IMR-90 (cell line): ENCODE measurements around the gene SDC1. TPM values are rescaled to one million over a fixed set of nuclear protein-coding genes. Genes with fewer than 3 reads are reported as not detected.

Experiments
- ATAC-seq: fragments of 200-7000 bp; cut with Tn5 transposase; 2 replicates; pipeline ENCODE4 v1.9.1; 2020; ENCODE audit warnings: low read depth, mild to moderate bottlenecking, moderate library complexity
- BruUV-seq: library from RNA; stranded (reverse); fragments of 400-500 nt; replicated peaks from 2 replicates; lab custom pipeline; 2021; lab: Mats Ljungman, UMichigan
- CTCF ChIA-PET: fragments of 300-600 bp; formaldehyde crosslinking; extraction: SDS; loops from one replicate; lab custom pipeline; 2021; ENCODE audit warnings: antibody characterized with exemption; lab: Yijun Ruan, JAX
- POLR2A ChIA-PET: fragments of 300-600 bp; sonication (Branson Sonifier 250); formaldehyde crosslinking; loops from one replicate; lab custom pipeline; 2022; ENCODE audit warnings: antibody characterized with exemption; ENCODE audit not compliant: unreplicated experiment; lab: Charles Lee
- DNase-seq: peaks from one replicate; pipeline ENCODE4 v3.0.0; 2013
- H2AFZ ChIP-seq: replicated peaks from 2 replicates; pipeline ENCODE3; 2013; ENCODE audit warnings: low read length, mild to moderate bottlenecking; ENCODE audit not compliant: poor library complexity
- H2AK5ac ChIP-seq: 2 replicates; pipeline ENCODE4 v1.6.1; 2013; ENCODE audit warnings: low read depth, low read length, inconsistent platforms
- H2AK9ac ChIP-seq: replicated peaks from 2 replicates; pipeline ENCODE3; 2013; ENCODE audit warnings: mild to moderate bottlenecking, low read depth, low read length, moderate library complexity; ENCODE audit not compliant: poor library complexity
- H2BK120ac ChIP-seq: 2 replicates; pipeline ENCODE4 v1.6.1; 2013; ENCODE audit warnings: low read depth, low read length, inconsistent platforms
- H2BK15ac ChIP-seq: 3 replicates; pipeline ENCODE4 v1.6.1; 2013; ENCODE audit warnings: low read depth, low read length, inconsistent platforms
- H2BK20ac ChIP-seq: 2 replicates; pipeline ENCODE4 v1.6.1; 2013; ENCODE audit warnings: low read depth, mild to moderate bottlenecking, inconsistent platforms, low read length, moderate library complexity
- H2BK5ac ChIP-seq: 2 replicates; pipeline ENCODE4 v1.6.1; 2013; ENCODE audit warnings: mild to moderate bottlenecking, low read depth, low read length, inconsistent platforms; ENCODE audit not compliant: poor library complexity, severe bottlenecking
- H3K14ac ChIP-seq: replicated peaks from 2 replicates; pipeline ENCODE4 v1.6.1; 2013; ENCODE audit warnings: low read depth, low read length, inconsistent platforms
- H3K18ac ChIP-seq: 2 replicates; pipeline ENCODE4 v1.6.1; 2013; ENCODE audit warnings: low read depth, low read length, control low read depth
- H3K23ac ChIP-seq: 2 replicates; pipeline ENCODE4 v1.6.1; 2013; ENCODE audit warnings: low read depth, low read length, inconsistent platforms
- H3K27ac ChIP-seq: 2 replicates; pipeline ENCODE4 v1.5.1; 2013; ENCODE audit warnings: mild to moderate bottlenecking, control low read depth, low read length; ENCODE audit not compliant: insufficient read depth
- H3K27me3 ChIP-seq: 2 replicates; pipeline ENCODE4 v1.6.1; 2013; ENCODE audit warnings: low read length; ENCODE audit not compliant: control insufficient read depth, insufficient read depth
- H3K36me3 ChIP-seq: 2 replicates; pipeline ENCODE4 v1.6.1; 2013; ENCODE audit warnings: low read length, mixed read lengths; ENCODE audit not compliant: control insufficient read depth, insufficient read depth
- H3K4ac ChIP-seq: 2 replicates; pipeline ENCODE4 v1.6.1; 2013; ENCODE audit warnings: low read depth, low read length, inconsistent platforms
- H3K4me1 ChIP-seq: 2 replicates; pipeline ENCODE4 v1.6.1; 2013; ENCODE audit warnings: low read length, mixed read lengths; ENCODE audit not compliant: control insufficient read depth, insufficient read depth
- H3K4me2 ChIP-seq: 2 replicates; pipeline ENCODE4 v1.6.1; 2013; ENCODE audit warnings: low read depth, mild to moderate bottlenecking, control low read depth, low read length, moderate library complexity
- H3K4me3 ChIP-seq: 2 replicates; pipeline ENCODE4 v1.5.1; 2013; ENCODE audit warnings: low read depth, mild to moderate bottlenecking, control low read depth, low read length, moderate library complexity; ENCODE audit not compliant: insufficient read depth
- H3K56ac ChIP-seq: 2 replicates; pipeline ENCODE4 v1.6.1; 2013; ENCODE audit warnings: low read length, inconsistent platforms; ENCODE audit not compliant: insufficient read depth; ENCODE audit errors: extremely low read depth
- H3K79me1 ChIP-seq, 2 experiments: 2 replicates each; pipeline ENCODE4 v1.6.1; 2013; ENCODE audit warnings: low read length in 2 of 2, inconsistent platforms in 1 of 2, low read depth in 1 of 2
- H3K9ac ChIP-seq: 2 replicates; pipeline ENCODE4 v1.6.1; 2013; ENCODE audit warnings: low read depth, low read length, control low read depth
- H3K9me1 ChIP-seq: 2 replicates; pipeline ENCODE4 v1.6.1; 2013; ENCODE audit warnings: low read length, inconsistent platforms; ENCODE audit not compliant: insufficient read depth
- H3K9me3 ChIP-seq: 2 replicates; pipeline ENCODE4 v1.6.1; 2013; ENCODE audit warnings: low read length; ENCODE audit not compliant: control insufficient read depth, insufficient read depth
- H4K20me1 ChIP-seq: 2 replicates; pipeline ENCODE4 v1.6.1; 2013; ENCODE audit warnings: low read length, inconsistent platforms; ENCODE audit not compliant: insufficient read depth
- H4K5ac ChIP-seq: 2 replicates; pipeline ENCODE4 v1.6.1; 2013; ENCODE audit warnings: mild to moderate bottlenecking, low read depth, low read length, control low read depth
- H4K8ac ChIP-seq, 2 experiments: 2 replicates each; pipeline ENCODE4 v1.6.1; 2013; ENCODE audit warnings: low read depth in 2 of 2, low read length in 2 of 2, control low read depth in 1 of 2, inconsistent platforms in 1 of 2
- H4K91ac ChIP-seq: 2 replicates; pipeline ENCODE4 v1.6.1; 2013; ENCODE audit warnings: low read depth, low read length, inconsistent platforms; ENCODE audit not compliant: insufficient read depth
- BHLHE40 ChIP-seq: fragments of 150-350 bp; IDR thresholded peaks from 2 replicates; pipeline ENCODE4 v1.6.1; 2016; ENCODE audit warnings: mild to moderate bottlenecking, low read depth, low read length
- CEBPB ChIP-seq: IDR thresholded peaks from 2 replicates; pipeline ENCODE4 v1.6.1; 2012; ENCODE audit warnings: low read depth, low read length, improper control_type of control experiment
- CHD1 ChIP-seq: IDR thresholded peaks from 2 replicates; pipeline ENCODE4 v1.6.1; 2012; ENCODE audit warnings: low read depth, low read length, improper control_type of control experiment
- CTCF ChIP-seq: conservative IDR thresholded peaks from 2 replicates; pipeline ENCODE4 v1.5.1; 2012; ENCODE audit warnings: mild to moderate bottlenecking, low read depth, low read length, improper control_type of control experiment
- ELK1 ChIP-seq: fragments of 150-350 bp; IDR thresholded peaks from 2 replicates; pipeline ENCODE4 v1.6.1; 2016; ENCODE audit warnings: low read depth, mild to moderate bottlenecking, low read length, moderate library complexity, borderline replicate concordance
- FOS ChIP-seq: fragments of 150-350 bp; IDR thresholded peaks from 2 replicates; pipeline ENCODE4 v1.6.1; 2016; ENCODE audit warnings: low read depth, low read length
- MAFK ChIP-seq: IDR thresholded peaks from 2 replicates; pipeline ENCODE4 v1.6.1; 2012; ENCODE audit warnings: low read depth, low read length, improper control_type of control experiment
- MAZ ChIP-seq: IDR thresholded peaks from 2 replicates; pipeline ENCODE4 v1.6.1; 2012; ENCODE audit warnings: low read depth, mild to moderate bottlenecking, low read length, improper control_type of control experiment, moderate library complexity, borderline replicate concordance
- MXI1 ChIP-seq: IDR thresholded peaks from 2 replicates; pipeline ENCODE4 v1.6.1; 2012; ENCODE audit warnings: low read depth, mild to moderate bottlenecking, low read length, moderate library complexity, borderline replicate concordance
- NFE2L2 ChIP-seq: fragments of 150-350 bp; IDR thresholded peaks from 2 replicates; pipeline ENCODE4 v1.6.1; 2016; ENCODE audit warnings: low read depth, mild to moderate bottlenecking, low read length
- POLR2A ChIP-seq: IDR thresholded peaks from 2 replicates; pipeline ENCODE4 v1.6.1; 2012; ENCODE audit warnings: mild to moderate bottlenecking, low read depth, low read length
- RAD21 ChIP-seq: IDR thresholded peaks from 2 replicates; pipeline ENCODE4 v1.6.1; 2012; ENCODE audit warnings: low read length, improper control_type of control experiment
- RCOR1 ChIP-seq: IDR thresholded peaks from 2 replicates; pipeline ENCODE4 v1.6.1; 2012; ENCODE audit warnings: mild to moderate bottlenecking, low read length, improper control_type of control experiment; ENCODE audit not compliant: insufficient replicate concordance
- RFX5 ChIP-seq: IDR thresholded peaks from 2 replicates; pipeline ENCODE4 v1.8.0; 2012; ENCODE audit warnings: low read depth, mild to moderate bottlenecking, low read length, moderate library complexity
- SMC3 ChIP-seq: fragments of 150-350 bp; IDR thresholded peaks from 2 replicates; pipeline ENCODE4 v1.6.1; 2016; ENCODE audit warnings: low read depth, mild to moderate bottlenecking, antibody characterized with exemption, low read length, moderate library complexity
- USF2 ChIP-seq: fragments of 150-350 bp; IDR thresholded peaks from 2 replicates; pipeline ENCODE4 v1.6.1; 2017; ENCODE audit warnings: mild to moderate bottlenecking, antibody characterized with exemption, low read length, low read depth
- WGBS, 2 experiments: methylation state at CpG; one replicate each; pipeline versions ENCODE4 v1.1.5 to v1.1.7; 2013; ENCODE audit warnings: missing lambda C conversion rate in 2 of 2; ENCODE audit not compliant: insufficient read length in 1 of 2; ENCODE audit errors: extremely low coverage in 2 of 2; 5-methylcytosine and 5-hydroxymethylcytosine counted together
- dilution Hi-C: fragments of 300-500 bp; cut with HindIII; formaldehyde crosslinking; loops from one replicate; pipeline ENCODE4 v1.14.3; 2018; ENCODE audit warnings: low sequenced_read_pairs; ENCODE audit not compliant: unreplicated experiment
- in situ Hi-C: fragments of 300-500 bp; cut with MboI; formaldehyde crosslinking; loops from 3 replicates; pipeline ENCODE4 v1.14.3; 2019; ENCODE audit warnings: low sequenced_read_pairs, inconsistent platforms, mixed read lengths
- intact Hi-C: fragments of 100-400 bp; cut with micrococcal nuclease; formaldehyde crosslinking; loops from 2 replicates; pipeline ENCODE4 v1.10.0; 2022
- polyA plus RNA-seq, 3 experiments: library from polyadenylated mRNA; depleted of rRNA; stranded (reverse); fragments of >200 nt; gene quantifications; 2 replicates each; pipeline ENCODE4 v1.2.3, GENCODE V29; 2012; ENCODE audit warnings: low replicate concordance in 1 of 3
- total RNA-seq: library from RNA; depleted of rRNA; stranded (reverse); fragments of >200 nt; gene quantifications from 2 replicates; pipeline ENCODE4 v1.2.3, GENCODE V29; 2012

Gene SDC1
- total and polyA plus RNA-seq, 2 of the 4 experiments (the other 2 are of a cell fraction): 22.0 to 28.3 TPM

DNA sequence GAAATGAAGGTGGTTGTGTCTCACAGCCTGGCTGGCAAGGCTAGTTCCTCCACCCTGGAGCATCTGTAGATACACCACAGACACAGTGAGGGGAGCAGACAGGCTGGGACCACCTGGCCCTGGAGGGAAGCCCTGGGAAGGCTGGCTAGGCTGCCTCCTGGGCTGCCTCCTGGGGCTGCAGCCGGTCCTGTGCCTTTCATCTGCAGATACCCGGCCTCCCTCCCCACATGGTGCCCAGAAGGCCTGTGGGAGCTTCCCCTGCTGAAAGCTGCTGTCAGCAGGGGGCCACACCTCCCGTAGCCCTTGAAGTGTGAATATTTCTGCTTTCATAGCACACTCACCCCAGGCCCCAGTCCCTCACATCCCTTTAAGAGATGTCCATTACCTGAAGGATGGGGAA is 37.6 kb downstream of the SDC1 start:
- no peaks in the 10 kb centered on the region for H3K27me3 ChIP-seq
- no peak overlapping the region for H3K18ac ChIP-seq
- ChIA-PET CTCF (interaction anchor here (0.6 kb wide), 1 partner anchor 46 kb away, joined by 6 read pairs; no protein-coding TSS in a partner anchor), POLR2A (no interaction called here)
- intact Hi-C loops: no loop called here
- WGBS, 2 experiments: no CpG with 5 or more reads among the region's 3 CpGs
- H3K4me2 ChIP-seq: no peak overlapping the region
- no peak overlapping the region for H3K9ac ChIP-seq
- H2BK15ac ChIP-seq: no peak overlapping the region
- ATAC-seq (no peak), DNase-seq (no peak)
- no peak overlapping the region for H3K56ac ChIP-seq
- H4K8ac ChIP-seq: no peak overlapping the region
- in situ Hi-C loops: no loop called here
- no peak overlapping the region for H3K4me3 ChIP-seq
- no peak overlapping the region for H2BK5ac ChIP-seq
- H2BK20ac ChIP-seq: no peak overlapping the region
- H3K23ac ChIP-seq: no peak overlapping the region
- H4K91ac ChIP-seq: no peak overlapping the region
- H3K9me1 ChIP-seq: peaks cover 35% of the 10 kb centered on the region
- dilution Hi-C loops: no loop called here
- H3K4ac ChIP-seq: 0 out of 2 replicates have a peak overlapping the region, but pooled peaks have one; percentile 10
- no peaks in the 10 kb centered on the region for H4K20me1 ChIP-seq
- no peaks in the 10 kb centered on the region for H3K79me1 ChIP-seq
- no peaks in the 10 kb centered on the region for H3K36me3 ChIP-seq
- H3K27ac ChIP-seq: no peak overlapping the region
- H2AK5ac ChIP-seq: 0 out of 2 replicates have a peak overlapping the region, but pooled peaks have one; percentile 20
- no peak overlapping the region for H2BK120ac ChIP-seq
- TF ChIP-seq POLR2A (no peak), SMC3 (no peak), USF2 (no peak), MAZ (no peak), CHD1 (no peak), FOS (no peak), CEBPB (no peak), BHLHE40 (no peak), MXI1 (no peak), NFE2L2 (no peak), RCOR1 (no peak), CTCF (no peak), RFX5 (no peak), ELK1 (no peak), RAD21 (no peak), MAFK (no peak)
- H3K4me1 ChIP-seq: peaks cover 21% of the 10 kb centered on the region
- BruUV-seq: no TSS peak
- H2AK9ac ChIP-seq: peak overlapping the region; percentile 5
- no peaks in the 10 kb centered on the region for H3K9me3 ChIP-seq
- H2AFZ ChIP-seq: no peak overlapping the region
- H3K14ac ChIP-seq: no peak overlapping the region
- H4K5ac ChIP-seq: no peak overlapping the region
